ENCODE measurements around the gene CTIF. TPM values are rescaled to one million over a fixed set of nuclear protein-coding genes. Genes with fewer than 3 reads are reported as not detected.

The CTIF gene
- total RNA-seq, 4 donors from 2014 or later, result 14.1 to 78.2 (median 18.4) TPM

GRCh38 chr18:48581941-48582340 is 43.1 kb downstream of the CTIF start:
- in situ Hi-C loops (cut with MboI; ENCODE audit: low pct_ligation_motif_present in 1 of 4, low pct_unique_long_range_greater_than_20kb in 1 of 4, low sequenced_read_pairs in 3 of 4) (no loop called here), intact Hi-C loops (cut with DNase I; ENCODE audit: low total_unique reads) (no loop called here)
- 73 to 81% methylated on average over 3 to 8 of the region's 8 CpGs for WGBS, 2 donors (ENCODE audit: low coverage in 1 of 2)
- Histone ChIP-seq H3K27ac (no peak overlapping the region), H3K4me3 (no peak overlapping the region), H3K36me3 (no peaks in the 10 kb centered on the region), H3K27me3 (no peaks in the 10 kb centered on the region), H3K4me1 (no peaks in the 10 kb centered on the region), H3K9me3 (no peaks in the 10 kb centered on the region)
- TF ChIP-seq EP300 (IDR thresholded peaks at IDR 0.05; ENCODE audit: low read depth) (no peak), CTCF (IDR thresholded peaks at IDR 0.05) (no peak), POLR2A (IDR thresholded peaks at IDR 0.05) (no peak), POLR2AphosphoS5 (IDR thresholded peaks at IDR 0.05) (no peak)
- no peak for DNase-seq

GRCh38 chr18:48582946-48583345 is 44.1 kb downstream of the CTIF start:
- Histone ChIP-seq H3K27me3 (no peaks in the 10 kb centered on the region), H3K4me3 (no peak overlapping the region), H3K4me1 (no peaks in the 10 kb centered on the region), H3K36me3 (no peaks in the 10 kb centered on the region), H3K9me3 (no peaks in the 10 kb centered on the region), H3K27ac (no peak overlapping the region)
- in situ Hi-C loops (cut with MboI; ENCODE audit: low pct_ligation_motif_present in 1 of 4, low pct_unique_long_range_greater_than_20kb in 1 of 4, low sequenced_read_pairs in 3 of 4), result no loop called here
- intact Hi-C loops (cut with DNase I; ENCODE audit: low total_unique reads), result no loop called here
- 98% methylated on average over 2 of the region's 2 CpGs; no CpG with 5 or more reads in 1 of the 2 donors for WGBS, 2 donors (ENCODE audit: low coverage in 1 of 2)
- TF ChIP-seq EP300 (IDR thresholded peaks at IDR 0.05; ENCODE audit: low read depth), result no peak
- no peak for TF ChIP-seq CTCF (IDR thresholded peaks at IDR 0.05)
- no peak for TF ChIP-seq POLR2A (IDR thresholded peaks at IDR 0.05)
- TF ChIP-seq POLR2AphosphoS5 (IDR thresholded peaks at IDR 0.05), result no peak
- no peak for DNase-seq

GRCh38 chr18:48583573-48583972 is 44.7 kb downstream of the CTIF start:
- no peaks in the 10 kb centered on the region for H3K27me3 ChIP-seq

GRCh38 chr18:48589797-48590519 is 51.1 kb downstream of the CTIF start:
- no peak overlapping the region for H3K4me3 ChIP-seq
- H3K9me3 ChIP-seq, result no peaks in the 10 kb centered on the region
- no peaks in the 10 kb centered on the region for H3K36me3 ChIP-seq
- TF ChIP-seq POLR2A (IDR thresholded peaks at IDR 0.05) (no peak), EP300 (IDR thresholded peaks at IDR 0.05; ENCODE audit: low read depth) (no peak), POLR2AphosphoS5 (IDR thresholded peaks at IDR 0.05) (no peak), CTCF (IDR thresholded peaks at IDR 0.05) (no peak)
- no peak for DNase-seq
- peaks cover 0 to 11% (median 6%) of the 10 kb centered on the region in 4 donors for H3K4me1 ChIP-seq
- 71 to 74% methylated on average over 5 to 14 of the region's 15 CpGs for WGBS, 2 donors (ENCODE audit: low coverage in 1 of 2)
- in situ Hi-C loops (cut with MboI; ENCODE audit: low pct_ligation_motif_present in 1 of 4, low pct_unique_long_range_greater_than_20kb in 1 of 4, low sequenced_read_pairs in 3 of 4), result no loop called here
- peak overlapping the region in 2 of 4 donors; percentile 28 to 29 for H3K27ac ChIP-seq
- intact Hi-C loops (cut with DNase I; ENCODE audit: low total_unique reads), result no loop called here
- H3K27me3 ChIP-seq, result no peaks in the 10 kb centered on the region

More at GRCh38 chr18:48583573-48583972, 44.7 kb downstream of the CTIF start:
- no peak for DNase-seq
- Histone ChIP-seq H3K4me3 (no peak overlapping the region), H3K9me3 (no peaks in the 10 kb centered on the region), H3K36me3 (no peaks in the 10 kb centered on the region), H3K27ac (no peak overlapping the region), H3K4me1 (no peaks in the 10 kb centered on the region)
- intact Hi-C loops (cut with DNase I; ENCODE audit: low total_unique reads) (no loop called here), in situ Hi-C loops (cut with MboI; ENCODE audit: low pct_ligation_motif_present in 1 of 4, low pct_unique_long_range_greater_than_20kb in 1 of 4, low sequenced_read_pairs in 3 of 4) (no loop called here)
- TF ChIP-seq POLR2A (IDR thresholded peaks at IDR 0.05) (no peak), POLR2AphosphoS5 (IDR thresholded peaks at IDR 0.05) (no peak), CTCF (IDR thresholded peaks at IDR 0.05) (no peak), EP300 (IDR thresholded peaks at IDR 0.05; ENCODE audit: low read depth) (no peak)
- 87 to 94% methylated on average over 4 to 5 of the region's 5 CpGs for WGBS, 2 donors (ENCODE audit: low coverage in 1 of 2)

Measured in transverse colon (tissue), 4 donors.